WTC11 (cell line): ENCODE data around the gene BCKDHA. TPM values are rescaled to one million over a fixed set of nuclear protein-coding genes. Genes with fewer than 3 reads are reported as not detected.

Experiments used
- ATAC-seq: fragments of 200-7000 bp; cut with Tn5 transposase; 2 replicates; pipeline ENCODE4 v1.10.0; 2021; ENCODE audit warnings: mild to moderate bottlenecking, moderate library complexity
- CTCF ChIA-PET: fragments of 300-600 bp; sonication (Branson Sonifier 250); formaldehyde crosslinking; loops from one replicate; lab custom pipeline; 2021; ENCODE audit warnings: antibody characterized with exemption; lab: Charles Lee
- POLR2A ChIA-PET: fragments of 350-600 bp; sonication (Branson Sonifier 250); formaldehyde crosslinking; loops from one replicate; lab custom pipeline; 2021; ENCODE audit warnings: antibody characterized with exemption; lab: Charles Lee
- DNase-seq: peaks from one replicate; pipeline ENCODE4 v3.0.0; 2021; ENCODE audit warnings: low spot score
- H3K27ac Mint-ChIP-seq: 2 replicates; pipeline ENCODE4 v1.8.0; 2021; ENCODE audit warnings: mixed read lengths
- H3K27me3 Mint-ChIP-seq: 2 replicates; pipeline ENCODE4 v1.8.0; 2021; ENCODE audit warnings: low read depth, mild to moderate bottlenecking, moderate library complexity, mixed read lengths
- H3K36me3 Mint-ChIP-seq: 2 replicates; pipeline ENCODE4 v1.8.0; 2021; ENCODE audit warnings: mixed read lengths
- H3K4me1 Mint-ChIP-seq: 2 replicates; pipeline ENCODE4 v1.8.0; 2022; ENCODE audit warnings: mixed read lengths
- H3K4me3 Mint-ChIP-seq: 2 replicates; pipeline ENCODE4 v1.8.0; 2021; ENCODE audit warnings: mild to moderate bottlenecking, moderate library complexity, mixed read lengths
- H3K9me3 Mint-ChIP-seq: 2 replicates; pipeline ENCODE4 v1.8.0; 2021; ENCODE audit warnings: mixed read lengths
- CREB1 ChIP-seq: sonication (generic); formaldehyde crosslinking; IDR thresholded peaks from 2 replicates; pipeline ENCODE4 v1.8.0; 2023; ENCODE audit warnings: mild to moderate bottlenecking, missing genetic modification reagents
- ETV6 ChIP-seq: sonication (generic); formaldehyde crosslinking; IDR thresholded peaks from 2 replicates; pipeline ENCODE4 v1.8.1; 2022; ENCODE audit warnings: mild to moderate bottlenecking, missing genetic modification reagents
- FOXP1 ChIP-seq: sonication (generic); formaldehyde crosslinking; IDR thresholded peaks from 2 replicates; pipeline ENCODE4 v1.8.0; 2022; ENCODE audit warnings: missing genetic modification reagents, mild to moderate bottlenecking, moderate library complexity, borderline replicate concordance
- HMGA2 ChIP-seq: fragments of 250-450 bp; sonication (Bioruptor Pico); IDR thresholded peaks from 2 replicates; pipeline ENCODE4 v1.4.0; 2021; ENCODE audit warnings: mild to moderate bottlenecking, moderate library complexity
- MYBL2 ChIP-seq: sonication (generic); formaldehyde crosslinking; IDR thresholded peaks from 2 replicates; pipeline ENCODE4 v1.8.1; 2023; ENCODE audit warnings: mild to moderate bottlenecking, moderate library complexity, missing genetic modification reagents
- NFATC4 ChIP-seq: fragments of 250-450 bp; sonication (Bioruptor Pico); IDR thresholded peaks from 2 replicates; pipeline ENCODE4 v1.9.0; 2021; ENCODE audit warnings: mild to moderate bottlenecking
- NFE2L1 ChIP-seq: sonication (generic); formaldehyde crosslinking; IDR thresholded peaks from 2 replicates; pipeline ENCODE4 v1.8.1; 2023; ENCODE audit warnings: missing genetic modification reagents
- PRRX2 ChIP-seq: fragments of 250-450 bp; sonication (Bioruptor Pico); IDR thresholded peaks from 2 replicates; pipeline ENCODE4 v1.8.0; 2021; ENCODE audit warnings: mild to moderate bottlenecking
- RORB ChIP-seq: fragments of 250-450 bp; sonication (Bioruptor Pico); IDR thresholded peaks from 2 replicates; pipeline ENCODE4 v1.9.0; 2021; ENCODE audit warnings: mild to moderate bottlenecking
- SMAD4 ChIP-seq: sonication (generic); formaldehyde crosslinking; IDR thresholded peaks from 2 replicates; pipeline ENCODE4 v1.8.0; 2022; ENCODE audit warnings: mild to moderate bottlenecking, missing genetic modification reagents
- SOX15 ChIP-seq: fragments of 250-450 bp; sonication (Bioruptor Pico); IDR thresholded peaks from 2 replicates; pipeline ENCODE4 v1.9.0; 2021; ENCODE audit warnings: mild to moderate bottlenecking
- ZNF263 ChIP-seq: sonication (generic); formaldehyde crosslinking; IDR thresholded peaks from 2 replicates; pipeline ENCODE4 v1.8.1; 2022; ENCODE audit warnings: low read depth, mild to moderate bottlenecking, moderate library complexity, missing genetic modification reagents
- total RNA-seq: library from RNA; stranded (reverse); gene quantifications from 3 replicates; pipeline ENCODE4 v1.2.3, GENCODE V29; 2021
- TF ChIP-seq, protein P1 (sequence below): fragments of 250-450 bp; sonication (Bioruptor Pico); IDR thresholded peaks from 2 replicates; pipeline ENCODE4 v1.9.0; 2021; ENCODE audit warnings: mild to moderate bottlenecking
- TF ChIP-seq, protein P2 (sequence below): fragments of 250-450 bp; sonication (Bioruptor Pico); IDR thresholded peaks from 2 replicates; pipeline ENCODE4 v1.9.0; 2021; ENCODE audit warnings: mild to moderate bottlenecking
- TF ChIP-seq, protein P3 (sequence below): sonication (generic); formaldehyde crosslinking; IDR thresholded peaks from 2 replicates; pipeline ENCODE4 v1.8.1; 2022; ENCODE audit warnings: low read depth, mild to moderate bottlenecking, moderate library complexity, missing genetic modification reagents, borderline replicate concordance
- TF ChIP-seq, protein P4 (sequence below): fragments of 200-600 bp; IDR thresholded peaks from 2 replicates; pipeline ENCODE4 v1.8.0; 2022; ENCODE audit warnings: antibody characterized with exemption
- TF ChIP-seq, protein P5 (sequence below): fragments of 250-450 bp; sonication (Bioruptor Pico); IDR thresholded peaks from 2 replicates; pipeline ENCODE4 v1.9.0; 2021; ENCODE audit warnings: moderate library complexity, mild to moderate bottlenecking, inconsistent platforms, borderline replicate concordance
- TF ChIP-seq, protein P6 (sequence below): sonication (generic); formaldehyde crosslinking; IDR thresholded peaks from 2 replicates; pipeline ENCODE4 v1.8.0; 2022; ENCODE audit warnings: mild to moderate bottlenecking, missing genetic modification reagents
- TF ChIP-seq, protein P7 (sequence below): sonication (generic); formaldehyde crosslinking; IDR thresholded peaks from 2 replicates; pipeline ENCODE4 v1.8.1; 2023; ENCODE audit warnings: mild to moderate bottlenecking, missing genetic modification reagents
- TF ChIP-seq, protein P8 (sequence below): sonication (generic); formaldehyde crosslinking; IDR thresholded peaks from 2 replicates; pipeline ENCODE4 v1.8.0; 2022; ENCODE audit warnings: mild to moderate bottlenecking, missing genetic modification reagents
- TF ChIP-seq, protein P9 (sequence below): sonication (generic); formaldehyde crosslinking; IDR thresholded peaks from 2 replicates; pipeline ENCODE4 v1.8.1; 2023; ENCODE audit warnings: mild to moderate bottlenecking, missing genetic modification reagents

The BCKDHA gene
- total RNA-seq, 1 experiment from 2014 or later: 18.8 TPM

DNA sequence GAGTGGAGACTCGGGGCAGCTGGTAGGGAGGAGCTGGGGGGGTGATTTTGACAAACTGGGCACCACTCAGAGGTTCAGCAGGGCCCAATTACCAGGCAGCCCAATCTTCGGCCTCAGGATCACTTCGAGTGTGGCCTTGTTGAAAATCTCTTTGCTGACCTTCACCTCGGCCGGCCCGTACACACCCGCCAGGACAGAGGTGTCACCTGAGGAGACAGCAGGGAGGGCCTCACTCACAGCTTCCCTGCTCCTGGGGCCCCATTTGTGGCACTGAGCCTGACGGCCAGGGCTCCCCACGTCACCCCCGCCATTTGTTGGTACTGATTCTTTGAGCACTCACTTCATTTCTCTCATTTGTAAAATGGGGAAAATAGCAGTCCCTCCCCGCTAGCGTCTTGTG is 4.8 kb upstream of the BCKDHA start:
- POLR2A ChIA-PET: no interaction called here

DNA sequence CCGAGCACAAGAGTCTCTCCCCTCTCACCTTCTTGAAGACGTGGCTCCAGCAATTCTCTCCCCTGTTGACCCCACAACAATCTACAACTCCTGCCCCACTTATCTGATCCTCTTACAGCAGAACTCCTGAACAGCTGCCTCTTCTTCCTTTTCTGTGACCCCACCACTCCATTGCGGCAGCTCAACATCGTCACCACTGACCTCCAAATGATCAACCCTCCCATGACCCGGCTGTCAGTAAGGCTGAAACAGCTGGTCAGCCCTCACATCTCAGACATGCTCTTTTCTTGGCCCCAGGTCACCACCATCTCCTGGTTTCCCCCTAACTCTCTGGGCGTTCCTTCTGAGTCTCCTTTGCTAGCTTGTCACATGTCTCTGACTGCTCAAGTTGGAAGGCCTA is 2.3 kb upstream of the BCKDHA start:
- Mint-ChIP-seq H3K36me3 (peaks cover 12% of the 10 kb centered on the region), H3K27me3 (no peaks in the 10 kb centered on the region), H3K27ac (peak overlapping the region; percentile 48), H3K4me3 (peak overlapping the region; percentile 100), H3K9me3 (no peaks in the 10 kb centered on the region), H3K4me1 (peaks cover 22% of the 10 kb centered on the region)
- no peak for DNase-seq
- ChIA-PET CTCF (no interaction called here), POLR2A (no interaction called here)
- ATAC-seq: no peak
- TF ChIP-seq NFE2L1: no peak
- TF ChIP-seq CREB1 (CRISPR knock-in tag): no peak
- TF ChIP-seq, protein P1, sequence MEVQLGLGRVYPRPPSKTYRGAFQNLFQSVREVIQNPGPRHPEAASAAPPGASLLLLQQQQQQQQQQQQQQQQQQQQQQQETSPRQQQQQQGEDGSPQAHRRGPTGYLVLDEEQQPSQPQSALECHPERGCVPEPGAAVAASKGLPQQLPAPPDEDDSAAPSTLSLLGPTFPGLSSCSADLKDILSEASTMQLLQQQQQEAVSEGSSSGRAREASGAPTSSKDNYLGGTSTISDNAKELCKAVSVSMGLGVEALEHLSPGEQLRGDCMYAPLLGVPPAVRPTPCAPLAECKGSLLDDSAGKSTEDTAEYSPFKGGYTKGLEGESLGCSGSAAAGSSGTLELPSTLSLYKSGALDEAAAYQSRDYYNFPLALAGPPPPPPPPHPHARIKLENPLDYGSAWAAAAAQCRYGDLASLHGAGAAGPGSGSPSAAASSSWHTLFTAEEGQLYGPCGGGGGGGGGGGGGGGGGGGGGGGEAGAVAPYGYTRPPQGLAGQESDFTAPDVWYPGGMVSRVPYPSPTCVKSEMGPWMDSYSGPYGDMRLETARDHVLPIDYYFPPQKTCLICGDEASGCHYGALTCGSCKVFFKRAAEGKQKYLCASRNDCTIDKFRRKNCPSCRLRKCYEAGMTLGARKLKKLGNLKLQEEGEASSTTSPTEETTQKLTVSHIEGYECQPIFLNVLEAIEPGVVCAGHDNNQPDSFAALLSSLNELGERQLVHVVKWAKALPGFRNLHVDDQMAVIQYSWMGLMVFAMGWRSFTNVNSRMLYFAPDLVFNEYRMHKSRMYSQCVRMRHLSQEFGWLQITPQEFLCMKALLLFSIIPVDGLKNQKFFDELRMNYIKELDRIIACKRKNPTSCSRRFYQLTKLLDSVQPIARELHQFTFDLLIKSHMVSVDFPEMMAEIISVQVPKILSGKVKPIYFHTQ (CRISPR knock-in tag): no peak
- TF ChIP-seq, protein P2, sequence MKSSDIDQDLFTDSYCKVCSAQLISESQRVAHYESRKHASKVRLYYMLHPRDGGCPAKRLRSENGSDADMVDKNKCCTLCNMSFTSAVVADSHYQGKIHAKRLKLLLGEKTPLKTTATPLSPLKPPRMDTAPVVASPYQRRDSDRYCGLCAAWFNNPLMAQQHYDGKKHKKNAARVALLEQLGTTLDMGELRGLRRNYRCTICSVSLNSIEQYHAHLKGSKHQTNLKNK (CRISPR knock-in tag): no peak
- TF ChIP-seq, protein P3, sequence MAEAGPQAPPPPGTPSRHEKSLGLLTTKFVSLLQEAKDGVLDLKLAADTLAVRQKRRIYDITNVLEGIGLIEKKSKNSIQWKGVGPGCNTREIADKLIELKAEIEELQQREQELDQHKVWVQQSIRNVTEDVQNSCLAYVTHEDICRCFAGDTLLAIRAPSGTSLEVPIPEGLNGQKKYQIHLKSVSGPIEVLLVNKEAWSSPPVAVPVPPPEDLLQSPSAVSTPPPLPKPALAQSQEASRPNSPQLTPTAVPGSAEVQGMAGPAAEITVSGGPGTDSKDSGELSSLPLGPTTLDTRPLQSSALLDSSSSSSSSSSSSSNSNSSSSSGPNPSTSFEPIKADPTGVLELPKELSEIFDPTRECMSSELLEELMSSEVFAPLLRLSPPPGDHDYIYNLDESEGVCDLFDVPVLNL (CRISPR knock-in tag): no peak
- TF ChIP-seq, protein P4, sequence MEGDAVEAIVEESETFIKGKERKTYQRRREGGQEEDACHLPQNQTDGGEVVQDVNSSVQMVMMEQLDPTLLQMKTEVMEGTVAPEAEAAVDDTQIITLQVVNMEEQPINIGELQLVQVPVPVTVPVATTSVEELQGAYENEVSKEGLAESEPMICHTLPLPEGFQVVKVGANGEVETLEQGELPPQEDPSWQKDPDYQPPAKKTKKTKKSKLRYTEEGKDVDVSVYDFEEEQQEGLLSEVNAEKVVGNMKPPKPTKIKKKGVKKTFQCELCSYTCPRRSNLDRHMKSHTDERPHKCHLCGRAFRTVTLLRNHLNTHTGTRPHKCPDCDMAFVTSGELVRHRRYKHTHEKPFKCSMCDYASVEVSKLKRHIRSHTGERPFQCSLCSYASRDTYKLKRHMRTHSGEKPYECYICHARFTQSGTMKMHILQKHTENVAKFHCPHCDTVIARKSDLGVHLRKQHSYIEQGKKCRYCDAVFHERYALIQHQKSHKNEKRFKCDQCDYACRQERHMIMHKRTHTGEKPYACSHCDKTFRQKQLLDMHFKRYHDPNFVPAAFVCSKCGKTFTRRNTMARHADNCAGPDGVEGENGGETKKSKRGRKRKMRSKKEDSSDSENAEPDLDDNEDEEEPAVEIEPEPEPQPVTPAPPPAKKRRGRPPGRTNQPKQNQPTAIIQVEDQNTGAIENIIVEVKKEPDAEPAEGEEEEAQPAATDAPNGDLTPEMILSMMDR: no peak
- no peak for TF ChIP-seq MYBL2
- no peak for TF ChIP-seq SMAD4
- TF ChIP-seq PRRX2: no peak
- TF ChIP-seq RORB (CRISPR knock-in tag): no peak
- TF ChIP-seq, protein P5, sequence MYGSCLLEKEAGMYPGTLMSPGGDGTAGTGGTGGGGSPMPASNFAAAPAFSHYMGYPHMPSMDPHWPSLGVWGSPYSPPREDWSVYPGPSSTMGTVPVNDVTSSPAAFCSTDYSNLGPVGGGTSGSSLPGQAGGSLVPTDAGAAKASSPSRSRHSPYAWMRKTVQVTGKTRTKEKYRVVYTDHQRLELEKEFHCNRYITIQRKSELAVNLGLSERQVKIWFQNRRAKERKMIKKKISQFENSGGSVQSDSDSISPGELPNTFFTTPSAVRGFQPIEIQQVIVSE (CRISPR knock-in tag): no peak
- no peak for TF ChIP-seq HMGA2
- TF ChIP-seq SOX15 (CRISPR knock-in tag): no peak
- TF ChIP-seq, protein P6, sequence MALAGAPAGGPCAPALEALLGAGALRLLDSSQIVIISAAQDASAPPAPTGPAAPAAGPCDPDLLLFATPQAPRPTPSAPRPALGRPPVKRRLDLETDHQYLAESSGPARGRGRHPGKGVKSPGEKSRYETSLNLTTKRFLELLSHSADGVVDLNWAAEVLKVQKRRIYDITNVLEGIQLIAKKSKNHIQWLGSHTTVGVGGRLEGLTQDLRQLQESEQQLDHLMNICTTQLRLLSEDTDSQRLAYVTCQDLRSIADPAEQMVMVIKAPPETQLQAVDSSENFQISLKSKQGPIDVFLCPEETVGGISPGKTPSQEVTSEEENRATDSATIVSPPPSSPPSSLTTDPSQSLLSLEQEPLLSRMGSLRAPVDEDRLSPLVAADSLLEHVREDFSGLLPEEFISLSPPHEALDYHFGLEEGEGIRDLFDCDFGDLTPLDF: no peak

More for the DNA sequence above, 4.8 kb upstream of the BCKDHA start:
- no peaks in the 10 kb centered on the region for H3K9me3 Mint-ChIP-seq
- no peaks in the 10 kb centered on the region for H3K27me3 Mint-ChIP-seq
- DNase-seq (no peak), ATAC-seq (no peak)
- TF ChIP-seq ETV6 (CRISPR knock-in tag) (no peak), FOXP1 (CRISPR knock-in tag) (no peak), HMGA2 (no peak), ZNF263 (CRISPR knock-in tag) (no peak), SMAD4 (no peak), NFATC4 (no peak)
- TF ChIP-seq, protein P7, sequence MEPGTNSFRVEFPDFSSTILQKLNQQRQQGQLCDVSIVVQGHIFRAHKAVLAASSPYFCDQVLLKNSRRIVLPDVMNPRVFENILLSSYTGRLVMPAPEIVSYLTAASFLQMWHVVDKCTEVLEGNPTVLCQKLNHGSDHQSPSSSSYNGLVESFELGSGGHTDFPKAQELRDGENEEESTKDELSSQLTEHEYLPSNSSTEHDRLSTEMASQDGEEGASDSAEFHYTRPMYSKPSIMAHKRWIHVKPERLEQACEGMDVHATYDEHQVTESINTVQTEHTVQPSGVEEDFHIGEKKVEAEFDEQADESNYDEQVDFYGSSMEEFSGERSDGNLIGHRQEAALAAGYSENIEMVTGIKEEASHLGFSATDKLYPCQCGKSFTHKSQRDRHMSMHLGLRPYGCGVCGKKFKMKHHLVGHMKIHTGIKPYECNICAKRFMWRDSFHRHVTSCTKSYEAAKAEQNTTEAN (CRISPR knock-in tag): no peak
- TF ChIP-seq, protein P8, sequence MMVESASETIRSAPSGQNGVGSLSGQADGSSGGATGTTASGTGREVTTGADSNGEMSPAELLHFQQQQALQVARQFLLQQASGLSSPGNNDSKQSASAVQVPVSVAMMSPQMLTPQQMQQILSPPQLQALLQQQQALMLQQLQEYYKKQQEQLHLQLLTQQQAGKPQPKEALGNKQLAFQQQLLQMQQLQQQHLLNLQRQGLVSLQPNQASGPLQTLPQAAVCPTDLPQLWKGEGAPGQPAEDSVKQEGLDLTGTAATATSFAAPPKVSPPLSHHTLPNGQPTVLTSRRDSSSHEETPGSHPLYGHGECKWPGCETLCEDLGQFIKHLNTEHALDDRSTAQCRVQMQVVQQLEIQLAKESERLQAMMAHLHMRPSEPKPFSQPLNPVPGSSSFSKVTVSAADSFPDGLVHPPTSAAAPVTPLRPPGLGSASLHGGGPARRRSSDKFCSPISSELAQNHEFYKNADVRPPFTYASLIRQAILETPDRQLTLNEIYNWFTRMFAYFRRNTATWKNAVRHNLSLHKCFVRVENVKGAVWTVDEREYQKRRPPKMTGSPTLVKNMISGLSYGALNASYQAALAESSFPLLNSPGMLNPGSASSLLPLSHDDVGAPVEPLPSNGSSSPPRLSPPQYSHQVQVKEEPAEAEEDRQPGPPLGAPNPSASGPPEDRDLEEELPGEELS (CRISPR knock-in tag): no peak
- TF ChIP-seq, protein P9, sequence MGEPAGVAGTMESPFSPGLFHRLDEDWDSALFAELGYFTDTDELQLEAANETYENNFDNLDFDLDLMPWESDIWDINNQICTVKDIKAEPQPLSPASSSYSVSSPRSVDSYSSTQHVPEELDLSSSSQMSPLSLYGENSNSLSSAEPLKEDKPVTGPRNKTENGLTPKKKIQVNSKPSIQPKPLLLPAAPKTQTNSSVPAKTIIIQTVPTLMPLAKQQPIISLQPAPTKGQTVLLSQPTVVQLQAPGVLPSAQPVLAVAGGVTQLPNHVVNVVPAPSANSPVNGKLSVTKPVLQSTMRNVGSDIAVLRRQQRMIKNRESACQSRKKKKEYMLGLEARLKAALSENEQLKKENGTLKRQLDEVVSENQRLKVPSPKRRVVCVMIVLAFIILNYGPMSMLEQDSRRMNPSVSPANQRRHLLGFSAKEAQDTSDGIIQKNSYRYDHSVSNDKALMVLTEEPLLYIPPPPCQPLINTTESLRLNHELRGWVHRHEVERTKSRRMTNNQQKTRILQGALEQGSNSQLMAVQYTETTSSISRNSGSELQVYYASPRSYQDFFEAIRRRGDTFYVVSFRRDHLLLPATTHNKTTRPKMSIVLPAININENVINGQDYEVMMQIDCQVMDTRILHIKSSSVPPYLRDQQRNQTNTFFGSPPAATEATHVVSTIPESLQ: no peak
- CTCF ChIA-PET: interaction anchor here (0.5 to 1.3 kb wide), 2 partner anchors 14 to 67 kb away, joined by 3 read pairs; no protein-coding TSS in a partner anchor
- no peak overlapping the region for H3K4me3 Mint-ChIP-seq
- no peak overlapping the region for H3K27ac Mint-ChIP-seq
- peaks cover 18% of the 10 kb centered on the region for H3K36me3 Mint-ChIP-seq
- H3K4me1 Mint-ChIP-seq: peaks cover 10% of the 10 kb centered on the region
